Calu3 (cell line): ENCODE results near the gene DPPA5. TPM values are rescaled to one million over a fixed set of nuclear protein-coding genes. Genes with fewer than 3 reads are reported as not detected.

Experiments used
- BruUV-seq: library from RNA; stranded (reverse); fragments of 400-500 nt; replicated peaks from 2 replicates; lab custom pipeline; 2021; lab: Mats Ljungman, UMichigan
- CTCF ChIA-PET: fragments of 300-600 bp; sonication (Branson Sonifier 250); formaldehyde crosslinking; loops from one replicate; lab custom pipeline; 2022; ENCODE audit warnings: antibody characterized with exemption; lab: Charles Lee
- DNase-seq: peaks from one replicate; pipeline ENCODE4 v3.0.0; 2022
- H3K27ac Mint-ChIP-seq: one replicate; pipeline ENCODE4 v1.8.0; 2022; ENCODE audit warnings: mixed read lengths; ENCODE audit not compliant: unreplicated experiment
- H3K27me3 Mint-ChIP-seq: one replicate; pipeline ENCODE4 v1.8.0; 2022; ENCODE audit warnings: mixed read lengths; ENCODE audit not compliant: unreplicated experiment
- H3K36me3 Mint-ChIP-seq: one replicate; pipeline ENCODE4 v1.8.0; 2022; ENCODE audit warnings: mild to moderate bottlenecking, moderate library complexity, mixed read lengths; ENCODE audit not compliant: insufficient read depth, unreplicated experiment
- H3K4me1 Mint-ChIP-seq: one replicate; pipeline ENCODE4 v1.8.0; 2022; ENCODE audit warnings: mild to moderate bottlenecking, low read depth, mixed read lengths; ENCODE audit not compliant: unreplicated experiment
- H3K4me3 Mint-ChIP-seq: one replicate; pipeline ENCODE4 v1.8.0; 2022; ENCODE audit warnings: mild to moderate bottlenecking, low read depth, moderate library complexity, mixed read lengths; ENCODE audit not compliant: unreplicated experiment
- H3K9me3 Mint-ChIP-seq: one replicate; pipeline ENCODE4 v1.8.0; 2022; ENCODE audit warnings: low read depth, mixed read lengths; ENCODE audit not compliant: unreplicated experiment
- CTCF ChIP-seq: fragments of 200-600 bp; IDR thresholded peaks from one replicate; pipeline ENCODE4 v1.8.0; 2022; ENCODE audit warnings: antibody characterized with exemption; ENCODE audit not compliant: unreplicated experiment
- intact Hi-C: fragments of 100-400 bp; cut with micrococcal nuclease; formaldehyde crosslinking; loops from one replicate; pipeline ENCODE4 v1.10.0; 2022; ENCODE audit not compliant: unreplicated experiment
- total RNA-seq: library from RNA; stranded (reverse); gene quantifications from 2 replicates; pipeline ENCODE4 v1.2.3, GENCODE V29; 2022

Gene DPPA5
- total RNA-seq, 1 experiment from 2014 or later: not detected

- no peak overlapping the region for H3K4me3 Mint-ChIP-seq
- CTCF ChIA-PET: interaction anchor here (1.3 kb wide), 1 partner anchor 8 kb away, joined by 3 read pairs; no protein-coding TSS in a partner anchor
- intact Hi-C loops: no loop called here
- peaks cover 11% of the 10 kb centered on the region for H3K27me3 Mint-ChIP-seq
- no peaks in the 10 kb centered on the region for H3K36me3 Mint-ChIP-seq
- no peak for DNase-seq
- TF ChIP-seq CTCF: no peak
- H3K9me3 Mint-ChIP-seq: no peaks in the 10 kb centered on the region
- no peaks in the 10 kb centered on the region for H3K4me1 Mint-ChIP-seq
- no peak overlapping the region for H3K27ac Mint-ChIP-seq
- no TSS peak for BruUV-seq
These were observed 4.8 kb downstream of the DPPA5 start for GRCh38 chr6:73349311-73349710.

- intact Hi-C loops: no loop called here
- Mint-ChIP-seq H3K27ac (no peak overlapping the region), H3K36me3 (no peaks in the 10 kb centered on the region), H3K4me1 (no peaks in the 10 kb centered on the region), H3K9me3 (no peaks in the 10 kb centered on the region), H3K27me3 (peaks cover 11% of the 10 kb centered on the region), H3K4me3 (no peak overlapping the region)
- no TSS peak for BruUV-seq
- TF ChIP-seq CTCF: no peak
- CTCF ChIA-PET: interaction anchor here (1.3 kb wide), 1 partner anchor 9 kb away, joined by 3 read pairs; no protein-coding TSS in a partner anchor
- DNase-seq: no peak
These were observed 5.4 kb downstream of the DPPA5 start for GRCh38 chr6:73348550-73349204.

GRCh38 chr6:73343164-73343563, 10.9 kb downstream of the DPPA5 start:
- CTCF ChIA-PET: no interaction called here
- no TSS peak for BruUV-seq
- no peak for TF ChIP-seq CTCF
- Mint-ChIP-seq H3K9me3 (no peaks in the 10 kb centered on the region), H3K27me3 (peaks cover 11% of the 10 kb centered on the region), H3K36me3 (no peaks in the 10 kb centered on the region), H3K27ac (no peak overlapping the region), H3K4me3 (no peak overlapping the region), H3K4me1 (peaks cover 6% of the 10 kb centered on the region)
- no peak for DNase-seq
- intact Hi-C loops: no loop called here

- H3K4me3 Mint-ChIP-seq: no peak overlapping the region
- no peak for DNase-seq
- peaks cover 6% of the 10 kb centered on the region for H3K4me1 Mint-ChIP-seq
- no peaks in the 10 kb centered on the region for H3K9me3 Mint-ChIP-seq
- no peaks in the 10 kb centered on the region for H3K36me3 Mint-ChIP-seq
- no TSS peak for BruUV-seq
- H3K27ac Mint-ChIP-seq: no peak overlapping the region
- CTCF ChIA-PET: no interaction called here
- no peak for TF ChIP-seq CTCF
- peaks cover 9% of the 10 kb centered on the region for H3K27me3 Mint-ChIP-seq
- intact Hi-C loops: no loop called here
These were observed 11.9 kb downstream of the DPPA5 start for GRCh38 chr6:73342174-73342573.
